Testis (tissue), 2 donors: ENCODE results near the gene C2CD3.

Experiments used
- POLR2A ChIP-seq: fragments of 450-650 bp; IDR thresholded peaks from one replicate; pipeline ENCODE4 v1.6.1; 2017; ENCODE audit warnings: antibody characterized with exemption, mild to moderate bottlenecking, moderate library complexity
- TF ChIP-seq, protein P1 (sequence below), 3 experiments: fragments of 450-650 bp in 2 of 3; fragments of 200-600 bp in 1 of 3; sonication (generic) in 1 of 3; IDR thresholded peaks; one replicate each; pipeline ENCODE4 v1.5.1; 2016 to 2019; ENCODE audit warnings: antibody characterized with exemption in 3 of 3, mild to moderate bottlenecking in 2 of 3, moderate library complexity in 1 of 3

DNA sequence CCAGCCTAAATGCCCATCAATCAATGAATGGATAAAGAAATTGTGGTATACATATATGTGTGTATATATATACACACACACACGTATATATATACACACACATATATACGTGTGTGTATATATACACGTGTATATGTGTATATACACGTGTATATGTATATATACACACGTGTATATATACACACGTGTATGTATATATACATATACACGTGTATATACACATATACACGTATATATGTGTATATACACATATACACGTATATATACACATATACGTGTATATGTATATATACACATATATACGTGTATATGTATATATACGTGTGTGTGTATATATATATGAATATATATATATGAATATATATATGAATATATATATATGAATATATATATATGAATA, 54.1 kb downstream of the C2CD3 start:
- TF ChIP-seq, protein P1, sequence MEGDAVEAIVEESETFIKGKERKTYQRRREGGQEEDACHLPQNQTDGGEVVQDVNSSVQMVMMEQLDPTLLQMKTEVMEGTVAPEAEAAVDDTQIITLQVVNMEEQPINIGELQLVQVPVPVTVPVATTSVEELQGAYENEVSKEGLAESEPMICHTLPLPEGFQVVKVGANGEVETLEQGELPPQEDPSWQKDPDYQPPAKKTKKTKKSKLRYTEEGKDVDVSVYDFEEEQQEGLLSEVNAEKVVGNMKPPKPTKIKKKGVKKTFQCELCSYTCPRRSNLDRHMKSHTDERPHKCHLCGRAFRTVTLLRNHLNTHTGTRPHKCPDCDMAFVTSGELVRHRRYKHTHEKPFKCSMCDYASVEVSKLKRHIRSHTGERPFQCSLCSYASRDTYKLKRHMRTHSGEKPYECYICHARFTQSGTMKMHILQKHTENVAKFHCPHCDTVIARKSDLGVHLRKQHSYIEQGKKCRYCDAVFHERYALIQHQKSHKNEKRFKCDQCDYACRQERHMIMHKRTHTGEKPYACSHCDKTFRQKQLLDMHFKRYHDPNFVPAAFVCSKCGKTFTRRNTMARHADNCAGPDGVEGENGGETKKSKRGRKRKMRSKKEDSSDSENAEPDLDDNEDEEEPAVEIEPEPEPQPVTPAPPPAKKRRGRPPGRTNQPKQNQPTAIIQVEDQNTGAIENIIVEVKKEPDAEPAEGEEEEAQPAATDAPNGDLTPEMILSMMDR (IDR thresholded peaks at IDR 0.05), result no peak
- no peak for TF ChIP-seq POLR2A
